ENCODE data around the gene GNPTAB. TPM values are rescaled to one million over a fixed set of nuclear protein-coding genes. Genes with fewer than 3 reads are reported as not detected.

The GNPTAB gene
- total and polyA plus RNA-seq, 2 of the 13 experiments (the other 11 are each of a cell fraction or from before 2014, with no cell fraction given) = 13.6 to 19.4 TPM

DNA sequence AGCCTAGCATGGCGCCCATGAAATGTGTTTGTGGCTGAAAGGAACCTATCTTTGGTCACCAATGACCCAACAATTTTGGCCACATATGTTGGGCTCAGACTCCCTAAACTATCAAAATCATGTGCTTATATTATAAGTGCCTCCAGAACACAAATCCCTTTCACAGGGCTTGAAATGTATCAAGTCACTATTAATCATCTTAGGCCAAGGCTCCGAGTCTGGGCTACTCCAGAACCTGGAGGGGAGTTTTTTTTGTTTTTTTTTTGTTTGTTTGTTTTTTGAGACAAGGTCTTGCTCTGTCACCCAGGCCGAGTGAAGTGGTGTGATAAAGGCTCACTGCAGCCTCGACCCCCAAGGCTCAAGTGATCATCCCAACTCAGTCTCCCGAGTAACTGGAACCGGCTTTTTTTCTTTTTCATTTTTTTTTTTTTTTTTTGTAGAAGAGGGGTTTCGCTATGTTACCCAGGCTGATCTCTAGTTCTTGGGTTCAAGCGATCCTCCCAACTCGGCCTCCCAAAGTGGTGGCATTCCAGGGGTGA is 45.6 kb upstream of the GNPTAB start:
- H2AFZ ChIP-seq (ENCODE audit: low read length) = no peak overlapping the region
- no peaks in the 10 kb centered on the region; a peak in 1 of 5 replicates for H3K27me3 ChIP-seq (ENCODE audit: control insufficient read depth in 1 of 2, insufficient read depth in 2 of 2, low read length in 2 of 2)
- no peaks in the 10 kb centered on the region for H3K9me3 ChIP-seq (ENCODE audit: low read length)
- ATAC-seq (no peak), FAIRE-seq (peak; percentile 18), DNase-seq (ENCODE audit: low spot score) (no peak)
- TF ChIP-seq ZNF749 (CRISPR knock-in tag; IDR thresholded peaks at IDR 0.05; ENCODE audit: borderline replicate concordance) (no peak), ARID2 (CRISPR knock-in tag; IDR thresholded peaks at IDR 0.05; ENCODE audit: borderline replicate concordance) (0 out of 2 replicates have a peak, but pooled peaks have one; percentile 2), ZSCAN31 (CRISPR knock-in tag; IDR thresholded peaks at IDR 0.05; ENCODE audit: low read depth) (0 out of 2 replicates have a peak, but pooled peaks have one; percentile 3), ZNF792 (CRISPR knock-in tag; IDR thresholded peaks at IDR 0.05) (no peak)
- TF ChIP-seq, protein P1, sequence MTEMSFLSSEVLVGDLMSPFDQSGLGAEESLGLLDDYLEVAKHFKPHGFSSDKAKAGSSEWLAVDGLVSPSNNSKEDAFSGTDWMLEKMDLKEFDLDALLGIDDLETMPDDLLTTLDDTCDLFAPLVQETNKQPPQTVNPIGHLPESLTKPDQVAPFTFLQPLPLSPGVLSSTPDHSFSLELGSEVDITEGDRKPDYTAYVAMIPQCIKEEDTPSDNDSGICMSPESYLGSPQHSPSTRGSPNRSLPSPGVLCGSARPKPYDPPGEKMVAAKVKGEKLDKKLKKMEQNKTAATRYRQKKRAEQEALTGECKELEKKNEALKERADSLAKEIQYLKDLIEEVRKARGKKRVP (CRISPR knock-in tag; IDR thresholded peaks at IDR 0.05) = no peak
- H3K27ac ChIP-seq (ENCODE audit: extremely low read length, insufficient read depth, low read length) = peak overlapping the region; percentile 93
- ChIA-PET CTCF (ENCODE audit: low intra/inter-chr PET ratio, low total read pairs) (no interaction called here), POLR2A (no interaction called here)
- TSS peak; percentile 92 for BruUV-seq (replicated peaks)
- H3K4me1 ChIP-seq (ENCODE audit: insufficient read depth, low read length) = peaks cover 45% of the 10 kb centered on the region
- H3K36me3 ChIP-seq (replicated peaks in 1 of 2; ENCODE audit: control insufficient read depth in 1 of 2, insufficient read depth in 2 of 2, low read length in 2 of 2) = peaks cover 0 to 3% of the 10 kb centered on the region in 2 experiments; a peak in 1 of 5 replicates
- intact Hi-C loops (cut with micrococcal nuclease; ENCODE audit: unreplicated experiment) = no loop called here
- H3K79me2 ChIP-seq (ENCODE audit: insufficient read depth, low read length) = peaks cover 26% of the 10 kb centered on the region
- in situ Hi-C loops (cut with HindIII; ENCODE audit: extremely low pct_ligation_motif_present, low pct_unique_long_range_greater_than_20kb) = no loop called here
- no peaks in the 10 kb centered on the region for H4K20me1 ChIP-seq (ENCODE audit: insufficient read depth, low read length)
- 19% methylated on average over 9 of the region's 9 CpGs for WGBS (ENCODE audit: low lambda C conversion rate)
- H3K4me2 ChIP-seq (ENCODE audit: low read depth, low read length) = peak overlapping the region; percentile 94
- H3K9ac ChIP-seq (ENCODE audit: insufficient read depth, low read depth, low read length) = peak overlapping the region; percentile 88
- H3K4me3 ChIP-seq (replicated peaks in 1 of 3; ENCODE audit: insufficient read depth in 1 of 3, low read depth in 2 of 3, low read length in 3 of 3) = peak overlapping the region; percentile 81 to 89 (median 85); a peak in 5 of 6 replicates

DNA sequence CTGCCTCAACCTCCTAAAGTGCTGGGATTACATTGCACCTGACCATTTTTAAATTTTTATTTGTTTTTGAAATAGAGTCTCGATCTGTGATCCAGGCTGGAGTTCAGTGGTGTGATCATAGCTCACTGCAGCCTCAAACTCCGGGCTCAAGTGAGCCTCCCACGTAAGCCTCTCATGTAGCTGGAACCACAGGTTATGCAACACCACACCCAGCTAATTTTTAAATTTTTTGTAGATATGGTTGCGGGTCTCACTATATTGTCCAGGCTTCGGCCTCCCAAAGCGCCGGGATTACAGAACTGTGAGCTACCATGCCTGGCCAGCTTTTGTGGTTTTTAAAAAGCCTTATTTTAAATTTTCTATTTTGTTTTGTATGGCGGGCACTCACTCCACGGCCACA is 44.4 kb upstream of the GNPTAB start:
- intact Hi-C loops (cut with micrococcal nuclease; ENCODE audit: unreplicated experiment) = no loop called here
- H4K20me1 ChIP-seq (ENCODE audit: insufficient read depth, low read length) = no peaks in the 10 kb centered on the region
- no peak overlapping the region for H3K27ac ChIP-seq (ENCODE audit: extremely low read length, insufficient read depth, low read length)
- in situ Hi-C loops (cut with HindIII; ENCODE audit: extremely low pct_ligation_motif_present, low pct_unique_long_range_greater_than_20kb) = no loop called here
- H3K4me1 ChIP-seq (ENCODE audit: insufficient read depth, low read length) = peaks cover 33% of the 10 kb centered on the region
- no peaks in the 10 kb centered on the region for H3K9me3 ChIP-seq (ENCODE audit: low read length)
- no peak for FAIRE-seq
- no peak overlapping the region for H3K4me3 ChIP-seq (replicated peaks in 1 of 3; ENCODE audit: insufficient read depth in 1 of 3, low read depth in 2 of 3, low read length in 3 of 3)
- DNase-seq (ENCODE audit: low spot score) = no peak
- 90% methylated on average over 9 of the region's 9 CpGs for WGBS (ENCODE audit: low lambda C conversion rate)
- no peak overlapping the region for H2AFZ ChIP-seq (ENCODE audit: low read length)
- ChIA-PET CTCF (ENCODE audit: low intra/inter-chr PET ratio, low total read pairs) (no interaction called here), POLR2A (no interaction called here)
- H3K4me2 ChIP-seq (ENCODE audit: low read depth, low read length) = no peak overlapping the region
- peaks cover 18% of the 10 kb centered on the region for H3K79me2 ChIP-seq (ENCODE audit: insufficient read depth, low read length)
- no peaks in the 10 kb centered on the region; a peak in 1 of 5 replicates for H3K36me3 ChIP-seq (replicated peaks in 1 of 2; ENCODE audit: control insufficient read depth in 1 of 2, insufficient read depth in 2 of 2, low read length in 2 of 2)
- no TSS peak for BruUV-seq (replicated peaks)
- ATAC-seq = no peak
- no peak overlapping the region for H3K9ac ChIP-seq (ENCODE audit: insufficient read depth, low read depth, low read length)
- H3K27me3 ChIP-seq (ENCODE audit: control insufficient read depth in 1 of 2, insufficient read depth in 2 of 2, low read length in 2 of 2) = no peaks in the 10 kb centered on the region; a peak in 1 of 5 replicates
- TF ChIP-seq ZNF121 (CRISPR knock-in tag; IDR thresholded peaks at IDR 0.05) (peak; percentile 76), YY1 (IDR thresholded peaks at IDR 0.05; ENCODE audit: insufficient read depth, insufficient replicate concordance, low read depth, low read length) (no peak), HIC2 (CRISPR knock-in tag; IDR thresholded peaks at IDR 0.05; ENCODE audit: low read depth) (no peak), ZNF770 (CRISPR knock-in tag; IDR thresholded peaks at IDR 0.05) (peak; percentile 70; the same call in 1 of the 2 replicates)
- TF ChIP-seq, protein P2, sequence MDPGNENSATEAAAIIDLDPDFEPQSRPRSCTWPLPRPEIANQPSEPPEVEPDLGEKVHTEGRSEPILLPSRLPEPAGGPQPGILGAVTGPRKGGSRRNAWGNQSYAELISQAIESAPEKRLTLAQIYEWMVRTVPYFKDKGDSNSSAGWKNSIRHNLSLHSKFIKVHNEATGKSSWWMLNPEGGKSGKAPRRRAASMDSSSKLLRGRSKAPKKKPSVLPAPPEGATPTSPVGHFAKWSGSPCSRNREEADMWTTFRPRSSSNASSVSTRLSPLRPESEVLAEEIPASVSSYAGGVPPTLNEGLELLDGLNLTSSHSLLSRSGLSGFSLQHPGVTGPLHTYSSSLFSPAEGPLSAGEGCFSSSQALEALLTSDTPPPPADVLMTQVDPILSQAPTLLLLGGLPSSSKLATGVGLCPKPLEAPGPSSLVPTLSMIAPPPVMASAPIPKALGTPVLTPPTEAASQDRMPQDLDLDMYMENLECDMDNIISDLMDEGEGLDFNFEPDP (CRISPR knock-in tag; conservative IDR thresholded peaks at IDR 0.05) = no peak
